ENCODE results near the gene CALR3.
"Not testable (repeated sequence)": the region's sequence is repeated elsewhere in the genome, so short reads cannot be mapped to it uniquely, and the experiment has no call there.

Gene CALR3, protein sequence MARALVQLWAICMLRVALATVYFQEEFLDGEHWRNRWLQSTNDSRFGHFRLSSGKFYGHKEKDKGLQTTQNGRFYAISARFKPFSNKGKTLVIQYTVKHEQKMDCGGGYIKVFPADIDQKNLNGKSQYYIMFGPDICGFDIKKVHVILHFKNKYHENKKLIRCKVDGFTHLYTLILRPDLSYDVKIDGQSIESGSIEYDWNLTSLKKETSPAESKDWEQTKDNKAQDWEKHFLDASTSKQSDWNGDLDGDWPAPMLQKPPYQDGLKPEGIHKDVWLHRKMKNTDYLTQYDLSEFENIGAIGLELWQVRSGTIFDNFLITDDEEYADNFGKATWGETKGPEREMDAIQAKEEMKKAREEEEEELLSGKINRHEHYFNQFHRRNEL

DNA sequence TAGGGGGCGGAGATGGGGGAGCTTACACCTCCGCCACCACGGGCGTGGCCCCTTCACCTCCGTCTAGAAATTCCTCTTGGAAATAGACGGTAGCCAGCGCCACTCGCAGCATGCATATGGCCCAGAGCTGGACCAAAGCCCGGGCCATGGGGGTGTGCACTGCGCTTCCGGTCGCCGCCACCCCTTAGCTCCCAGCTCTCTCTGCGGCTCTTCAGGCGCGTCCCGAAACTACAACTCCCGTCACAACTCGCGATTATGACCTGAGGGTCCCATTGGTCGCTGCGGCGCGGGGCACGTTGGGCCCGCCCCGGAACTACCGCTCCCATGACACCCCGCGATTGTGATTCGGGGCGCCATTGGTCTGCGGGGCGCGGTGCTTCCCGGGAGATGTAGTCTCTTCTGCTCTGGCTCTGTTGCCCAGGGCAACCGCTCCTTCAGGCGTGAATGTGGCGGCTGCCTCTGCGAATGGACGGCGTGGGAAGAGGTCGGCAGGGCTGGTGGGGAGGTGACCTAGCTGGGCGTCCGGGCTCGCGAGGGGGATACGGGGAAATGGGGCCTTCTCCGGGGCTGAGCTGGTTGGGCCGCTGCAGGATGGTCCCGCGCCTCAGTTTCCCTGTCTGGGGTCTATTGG, at the start of gene CALR3, which contains the start of gene C19orf44:
CALR3 (minus strand) TSS at position 186 of the 631 bp plus-strand sequence; CDS start at position 148, 38 bp downstream.
C19orf44 (plus strand) TSS at position 413 of the 631 bp plus-strand sequence. CDS start 4,399 bp downstream, outside the sequence.
- peak; percentile 83 for DNase-seq (ENCODE audit: low spot score)

DNA sequence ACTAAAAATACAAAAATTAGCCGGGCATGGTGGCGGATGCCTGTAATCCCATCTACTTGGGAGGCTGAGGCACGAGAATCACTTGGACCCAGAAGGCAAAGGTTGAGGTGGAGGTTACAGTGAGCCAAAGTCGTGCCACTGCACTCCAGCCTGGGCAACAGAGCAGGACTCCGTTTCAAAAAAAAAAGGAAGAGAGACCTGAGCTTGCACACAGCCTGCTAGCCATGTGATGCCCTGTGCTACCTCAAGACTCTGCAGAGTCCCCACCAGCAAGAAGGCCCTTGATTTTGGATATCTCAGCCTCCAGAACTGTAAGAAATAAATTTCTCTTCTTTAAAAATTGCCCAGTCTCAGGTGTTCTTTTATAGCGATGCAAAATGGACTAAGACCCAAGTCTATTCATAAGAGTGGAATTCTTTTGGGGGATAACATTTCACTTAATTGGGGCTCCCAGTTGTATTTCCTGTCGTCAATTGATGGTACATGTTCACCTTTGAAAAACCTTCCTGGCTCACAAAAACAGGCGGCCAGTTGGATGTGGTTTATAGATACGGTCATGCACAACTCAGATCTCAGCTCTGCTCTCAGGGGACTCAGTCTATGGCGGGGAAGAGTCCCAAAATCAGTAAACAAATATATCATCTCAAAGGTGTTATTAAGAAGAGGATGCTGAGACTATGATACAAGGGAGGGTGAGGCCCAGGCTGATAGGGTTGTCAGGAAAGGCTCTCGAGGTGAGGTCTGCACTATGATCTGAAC, 48.7 kb upstream of the CALR3 start:
- no peak for DNase-seq (ENCODE audit: low spot score)

DNA sequence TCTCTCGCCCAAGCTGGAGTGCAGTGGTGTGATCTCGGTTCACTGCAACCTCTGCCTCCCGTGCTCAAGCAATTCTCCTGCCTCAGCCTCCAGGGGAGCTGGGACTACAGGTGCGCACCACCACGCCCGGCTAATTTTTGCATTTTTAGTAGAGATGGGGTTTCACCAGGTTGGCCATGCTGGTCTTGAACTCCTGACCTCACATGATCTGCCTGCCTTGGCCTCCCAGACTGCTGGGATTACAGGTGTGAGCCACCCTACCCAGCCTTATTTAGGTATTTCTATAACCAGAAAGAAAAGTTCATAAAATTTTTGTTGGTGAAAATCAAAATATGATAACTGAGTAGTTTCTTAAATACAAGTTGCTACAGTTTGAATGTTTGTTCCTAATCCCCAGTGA, 47.8 kb upstream of the CALR3 start:
- not testable (repeated sequence) for DNase-seq (ENCODE audit: low spot score)

DNA sequence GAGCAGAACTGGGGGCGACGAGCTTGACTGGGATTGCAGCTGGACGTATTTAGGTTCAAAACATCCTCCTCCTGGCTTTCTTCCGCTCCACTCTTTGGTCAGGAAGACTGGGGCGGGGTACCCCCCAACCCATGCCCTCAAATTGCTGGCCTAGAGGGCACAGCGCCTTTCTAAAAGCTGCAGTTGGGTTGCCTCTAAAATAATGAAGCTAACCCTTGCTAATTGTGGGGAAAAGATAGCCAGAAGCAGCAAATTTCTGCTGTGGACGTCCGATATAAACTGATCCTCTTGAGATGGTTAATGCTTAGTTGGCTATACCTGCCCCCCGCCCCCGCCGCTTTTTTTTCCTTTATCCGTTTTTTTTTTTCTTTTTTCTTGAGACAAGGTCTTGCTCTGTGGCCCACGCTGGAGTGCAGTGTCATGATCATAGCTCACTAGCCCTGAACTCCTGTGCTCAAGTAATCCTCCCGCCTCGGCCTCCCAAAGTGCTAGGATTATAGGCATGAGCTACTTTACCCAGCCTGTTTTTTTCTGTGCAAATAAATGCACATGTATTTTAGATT, 47.0 kb upstream of the CALR3 start:
- DNase-seq (ENCODE audit: low spot score): no peak

DNA sequence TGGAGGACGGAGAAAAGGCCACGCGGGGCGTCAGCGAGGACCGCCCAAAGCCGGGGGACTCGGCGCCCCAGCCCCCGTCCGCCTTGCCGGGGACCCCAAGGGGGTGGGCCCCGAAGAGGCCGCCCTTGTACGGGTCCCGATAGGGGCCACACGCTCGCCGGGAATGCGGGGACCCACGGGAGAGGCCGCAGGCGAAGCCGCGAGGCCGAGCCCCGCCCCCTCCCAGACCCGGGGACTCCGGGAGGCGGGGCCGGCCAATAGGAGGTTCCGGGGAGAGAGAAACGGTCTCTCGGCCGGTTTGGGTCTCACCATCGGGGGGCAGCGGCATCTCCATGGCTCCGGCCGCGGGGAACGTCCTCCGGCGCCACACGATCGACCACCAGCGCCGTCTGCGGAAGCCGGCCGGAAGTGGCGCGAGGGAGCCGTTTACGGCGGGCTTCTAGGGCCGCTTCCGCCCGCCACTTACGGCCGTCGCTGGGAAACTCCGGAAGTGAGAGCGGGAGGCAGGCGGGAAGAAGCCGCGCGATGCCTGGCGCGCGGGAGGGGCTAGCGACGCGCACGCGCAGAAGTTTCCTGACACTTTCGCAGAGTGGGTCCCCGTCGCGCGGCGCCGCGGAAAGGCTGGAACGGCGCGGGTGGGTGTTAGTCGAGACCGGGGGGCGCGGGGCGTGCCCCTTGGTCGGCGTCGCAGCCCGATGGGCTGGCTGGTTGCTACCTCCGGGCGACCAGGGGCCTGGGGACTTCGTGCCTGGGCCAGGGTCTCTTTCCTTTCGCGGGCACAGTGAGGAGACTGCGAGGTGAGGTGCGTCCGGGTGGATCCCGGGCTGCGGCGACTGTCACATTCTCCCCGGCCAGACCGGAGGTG, 46.3 kb upstream of the CALR3 start, which contains the start of gene CHERP:
CHERP (minus strand) TSS at position 393 of the 865 bp plus-strand sequence; CDS start at position 334, 59 bp downstream.
- DNase-seq (ENCODE audit: low spot score): peak; percentile 89

DNA sequence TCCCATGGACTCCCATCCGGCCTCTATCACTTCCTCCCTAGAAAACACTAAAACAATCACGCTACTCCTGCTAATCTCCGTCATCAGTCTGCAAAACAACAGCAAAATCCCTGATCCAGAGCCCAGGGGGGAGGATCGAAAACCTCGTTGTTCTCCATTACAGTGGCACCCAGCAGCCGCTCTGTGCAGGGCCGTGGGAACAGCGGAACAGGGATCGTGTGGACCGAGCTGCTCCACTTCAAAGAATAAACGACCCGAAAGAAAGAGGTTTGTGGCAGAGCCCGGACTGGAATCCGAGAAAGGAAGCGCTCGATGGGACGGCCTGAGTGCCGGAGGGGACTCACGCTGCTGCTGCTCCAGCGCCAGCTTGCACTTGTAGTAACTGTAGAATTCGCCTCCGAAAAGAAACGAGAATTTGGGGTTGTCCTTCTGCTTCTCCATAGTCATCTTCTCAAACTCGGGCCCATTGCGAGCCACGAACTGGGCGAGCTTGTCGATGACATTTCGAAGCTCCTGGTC, 45.6 kb upstream of the CALR3 start:
- DNase-seq (ENCODE audit: low spot score): no peak

DNA sequence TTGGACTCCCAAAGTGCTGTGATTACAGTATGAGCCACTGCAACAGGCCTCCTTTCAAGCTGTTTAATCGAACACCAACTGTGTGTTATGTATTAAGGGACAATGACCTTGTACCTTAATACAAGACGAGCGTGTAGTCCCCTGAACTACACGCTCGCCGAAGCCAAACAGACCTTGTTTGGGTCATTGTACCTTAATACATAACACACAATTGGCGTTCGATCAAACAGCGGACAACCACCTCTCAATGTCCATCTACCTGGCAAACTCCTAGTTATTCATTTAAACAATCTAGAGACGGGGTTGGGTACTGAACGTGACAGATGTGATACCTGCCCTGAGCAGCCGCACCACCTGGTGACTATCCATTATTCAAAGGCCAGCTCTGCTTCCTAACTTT, 45.0 kb upstream of the CALR3 start:
- no peak for DNase-seq (ENCODE audit: low spot score)

DNA sequence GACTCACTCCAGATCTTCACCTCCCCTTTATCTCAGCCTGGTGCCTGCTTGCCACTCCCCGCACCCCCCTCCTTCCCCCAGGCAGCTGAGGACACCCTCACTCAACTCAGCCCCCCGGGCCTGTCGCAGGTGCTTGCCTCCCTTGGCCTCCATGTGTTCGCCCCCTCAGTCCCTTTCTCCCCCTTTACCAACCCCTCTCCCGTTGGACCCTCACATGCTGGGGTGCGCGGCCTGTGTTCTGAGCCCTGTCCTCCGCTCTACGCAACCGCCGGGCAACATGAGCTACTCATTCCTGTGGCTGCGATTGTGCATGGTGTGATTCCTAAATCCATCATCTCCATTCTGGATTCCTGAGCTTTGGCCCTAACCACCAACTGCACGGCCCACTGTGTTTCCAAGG, 41.1 kb upstream of the CALR3 start:
- DNase-seq (ENCODE audit: low spot score): no peak

DNA sequence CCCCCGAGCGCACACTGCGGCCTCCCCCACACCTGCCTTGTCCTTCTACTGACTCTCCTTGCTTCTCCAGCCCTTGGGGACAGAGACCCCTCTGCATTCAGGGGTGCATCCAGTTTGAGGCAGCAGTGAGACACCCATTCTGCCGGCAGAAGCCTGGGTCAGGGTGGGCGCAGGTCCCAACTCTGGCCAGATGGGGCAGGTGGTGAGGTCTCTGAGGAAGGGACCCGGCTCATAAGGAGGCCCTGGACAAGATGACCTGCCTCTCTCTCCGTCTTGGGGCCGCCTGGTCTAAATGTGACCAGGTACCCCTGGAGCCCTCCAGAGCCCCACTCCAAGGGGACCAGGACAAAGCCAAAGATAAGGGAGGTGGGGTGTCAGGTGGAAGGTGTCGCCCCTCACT, 40.2 kb upstream of the CALR3 start:
- DNase-seq (ENCODE audit: low spot score): no peak

DNA sequence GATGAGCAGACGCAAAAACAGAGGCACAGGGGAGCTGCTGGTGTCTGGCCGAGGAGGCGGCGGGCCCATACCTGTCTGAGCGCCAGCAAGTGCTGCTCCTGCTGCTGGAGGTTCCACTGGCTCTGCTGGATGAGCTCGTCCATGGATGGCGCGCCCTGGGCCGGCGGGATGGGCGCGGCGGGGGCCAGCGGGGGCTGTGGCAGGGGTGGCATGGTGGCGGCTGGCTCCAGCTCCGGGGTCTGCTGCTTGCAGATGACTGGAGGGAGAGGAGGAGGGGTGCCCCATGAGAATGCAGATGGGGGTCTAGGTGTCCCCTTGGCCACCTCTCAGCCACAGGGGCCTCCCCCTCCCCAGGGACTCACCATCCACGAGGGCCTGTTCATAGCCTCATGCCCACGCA, 39.4 kb upstream of the CALR3 start:
- no peak for DNase-seq (ENCODE audit: low spot score)

DNA sequence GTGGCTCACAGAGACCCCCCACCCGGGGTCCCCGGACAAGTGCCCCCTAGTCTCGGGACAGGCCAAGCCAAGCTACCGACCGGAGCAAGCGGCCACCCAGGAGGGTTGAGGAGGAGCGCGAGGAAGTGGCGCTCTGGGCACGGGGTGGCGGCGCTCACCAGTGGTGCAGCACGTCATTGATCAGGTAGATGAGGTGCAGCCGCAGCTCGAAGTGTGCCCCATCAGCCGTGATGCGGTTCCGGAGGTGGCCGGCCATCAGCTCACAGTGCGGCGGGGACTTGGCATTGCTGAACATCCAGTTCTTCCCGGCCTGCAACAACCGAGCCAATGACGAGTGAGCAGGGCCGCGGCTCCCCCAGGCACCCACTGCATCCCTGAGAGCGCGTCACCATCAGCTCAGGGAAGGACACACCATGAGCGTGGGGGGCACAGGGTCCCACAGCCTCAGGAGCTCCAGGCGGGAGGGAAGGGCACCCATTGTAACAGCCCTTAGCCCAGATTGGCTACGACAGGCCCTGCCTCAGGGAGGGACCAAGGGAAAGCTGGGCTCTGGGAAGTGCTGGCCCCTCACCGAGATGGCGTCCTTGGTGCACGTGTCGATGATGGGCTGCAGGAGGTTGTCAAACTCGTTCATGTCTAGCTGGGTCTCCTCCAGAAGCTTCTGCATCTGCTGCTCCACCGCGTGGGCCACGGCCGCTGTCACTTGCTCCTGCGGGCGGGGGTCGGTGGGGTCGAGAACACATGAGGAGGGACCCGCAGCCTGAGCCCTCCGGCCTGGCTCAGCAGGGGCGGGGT, 36.7 kb upstream of the CALR3 start:
- DNase-seq (ENCODE audit: low spot score): no peak

DNA sequence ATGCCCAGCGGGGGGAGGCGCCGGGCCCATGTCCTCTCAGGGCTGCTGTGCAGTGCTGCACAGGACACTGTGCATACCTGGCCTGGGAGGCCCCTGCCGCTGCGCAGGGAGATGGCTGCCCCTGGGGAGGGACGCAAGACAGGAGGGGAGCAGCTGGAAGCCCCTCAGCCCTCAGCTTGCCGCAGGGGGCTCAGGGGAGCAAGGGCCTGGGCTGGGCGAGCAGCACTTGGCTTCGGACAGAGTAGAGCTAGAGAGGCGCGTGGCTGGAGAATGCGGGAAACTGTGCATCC, 35.4 kb upstream of the CALR3 start:
- DNase-seq (ENCODE audit: low spot score): no peak

DNA sequence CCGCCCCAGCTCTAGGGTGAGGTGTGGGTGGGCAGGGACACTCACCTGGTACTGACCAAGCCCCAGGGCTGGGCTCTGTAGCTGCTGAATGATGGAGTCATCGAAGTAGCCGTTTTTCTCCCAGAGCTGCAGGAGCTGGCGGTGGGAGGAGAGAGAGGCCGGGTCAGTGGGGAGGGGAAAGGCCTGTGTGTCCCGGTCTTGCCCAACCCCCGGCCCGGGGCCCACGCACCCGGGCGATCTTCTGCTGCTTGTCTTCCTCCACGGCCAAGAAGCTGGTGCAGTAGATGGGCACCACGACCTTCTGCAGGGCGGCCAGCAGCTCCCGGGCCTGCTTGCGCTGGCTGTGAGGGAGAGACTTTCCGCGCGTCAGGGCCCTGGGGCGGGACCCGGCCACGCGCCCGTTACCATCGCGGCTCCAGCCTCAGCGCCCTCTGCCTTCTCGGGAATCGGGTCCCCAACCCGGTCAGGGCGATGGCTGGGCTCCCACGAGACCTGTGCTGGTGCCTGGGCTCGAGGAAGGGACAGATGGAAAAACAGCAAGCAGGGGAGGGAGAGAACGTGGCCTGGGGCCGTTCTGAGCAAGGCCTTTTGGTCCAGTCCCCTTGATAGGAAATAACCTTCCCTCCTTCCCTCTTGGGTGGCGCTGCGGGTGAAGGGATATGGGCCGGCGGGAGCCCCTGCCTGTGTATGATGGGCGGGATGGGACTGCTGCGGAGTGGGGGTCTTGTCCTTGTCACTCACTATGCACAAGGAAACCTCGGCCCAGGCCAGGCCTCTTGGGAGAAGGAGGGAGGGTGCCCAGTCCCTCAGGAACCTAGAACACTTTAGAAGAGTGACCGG, 34.8 kb upstream of the CALR3 start:
- DNase-seq (ENCODE audit: low spot score): no peak

DNA sequence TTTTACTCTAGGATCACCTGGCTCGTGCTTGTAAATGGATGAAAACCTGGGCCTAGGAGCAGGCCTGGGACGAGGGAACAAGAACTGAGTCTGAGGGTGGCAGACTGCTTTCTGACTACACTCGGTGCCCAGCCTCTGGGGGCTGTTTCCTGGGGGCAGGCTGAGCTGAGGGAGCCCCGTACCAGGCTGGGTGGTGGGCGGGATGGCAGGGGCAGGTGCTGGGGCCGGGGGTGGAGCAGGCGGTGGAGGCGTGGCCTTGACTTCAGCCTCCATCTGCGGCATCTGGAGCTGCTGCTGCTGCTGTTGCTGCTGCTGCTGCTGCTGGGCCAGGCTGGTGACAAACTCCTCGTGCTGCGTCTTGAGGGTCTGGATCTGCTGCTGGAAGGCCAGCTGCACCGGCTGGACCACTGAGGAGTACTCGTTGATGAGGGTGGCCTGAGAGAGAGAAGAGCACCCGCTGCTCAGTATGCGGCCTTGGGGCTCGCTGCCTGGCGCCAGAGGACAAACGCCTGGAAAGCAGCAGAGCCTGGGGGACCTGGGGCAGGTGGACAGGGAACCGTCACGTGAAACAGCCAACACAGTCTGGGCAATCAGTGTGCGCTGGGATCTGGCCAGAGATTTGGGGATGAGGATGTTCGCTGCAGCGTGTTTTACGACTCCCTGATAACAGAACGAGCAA, 33.6 kb upstream of the CALR3 start:
- no peak for DNase-seq (ENCODE audit: low spot score)

DNA sequence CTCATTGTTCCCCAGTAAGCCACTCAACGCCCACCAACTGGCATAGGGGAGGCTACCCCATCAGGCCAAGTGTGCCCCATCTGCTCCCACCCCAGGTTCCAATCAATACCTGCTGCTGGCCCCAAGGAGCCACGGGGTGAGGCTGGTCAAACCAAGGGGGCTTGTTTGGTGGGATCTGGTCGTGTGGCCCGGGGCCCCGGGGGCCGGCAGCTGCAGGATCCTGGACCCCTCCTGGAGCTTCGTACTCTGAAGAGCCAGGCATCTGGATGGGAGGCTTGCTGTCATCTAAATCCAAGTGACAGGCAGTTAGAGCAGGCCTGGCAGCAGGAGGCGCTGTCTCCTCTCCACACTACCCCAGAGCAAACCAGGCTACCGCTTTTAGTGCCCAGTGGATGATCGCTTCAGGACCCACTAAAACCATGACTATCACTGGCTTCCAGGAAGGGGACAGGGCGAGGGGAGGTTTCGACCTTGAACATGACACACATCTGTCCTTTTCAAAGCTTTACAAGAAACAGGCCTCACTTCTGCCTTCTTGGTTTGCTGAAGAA, 32.1 kb upstream of the CALR3 start:
- DNase-seq (ENCODE audit: low spot score): no peak

DNA sequence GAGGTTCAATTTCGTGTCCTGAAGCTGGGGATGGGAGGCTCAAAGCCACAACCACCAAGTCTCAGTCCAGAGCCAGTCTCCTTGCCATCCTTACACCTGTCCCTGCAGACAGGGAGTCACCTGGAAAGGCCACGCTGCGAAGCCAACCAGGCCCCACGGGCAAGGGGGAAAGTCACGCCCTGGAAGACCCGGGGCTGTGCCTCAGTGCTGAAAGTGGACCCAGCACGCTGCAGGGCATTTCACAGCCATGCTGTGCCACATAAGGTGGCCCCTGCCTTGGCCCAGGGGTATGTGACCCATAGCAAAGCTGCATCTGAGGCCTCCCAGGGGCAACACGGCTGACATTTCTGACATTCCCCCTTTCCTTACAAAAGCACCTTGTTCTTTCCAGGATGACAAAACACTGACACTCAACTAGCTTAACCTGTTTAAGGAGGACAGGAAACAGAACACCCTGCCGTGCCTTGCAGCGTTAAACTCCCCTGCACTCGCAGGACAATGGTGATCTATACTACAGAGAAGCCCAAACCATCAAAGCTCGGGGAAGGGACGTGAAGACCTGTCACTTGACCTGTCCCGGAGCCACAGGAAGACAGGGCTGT, 31.5 kb upstream of the CALR3 start:
- no peak for DNase-seq (ENCODE audit: low spot score)

DNA sequence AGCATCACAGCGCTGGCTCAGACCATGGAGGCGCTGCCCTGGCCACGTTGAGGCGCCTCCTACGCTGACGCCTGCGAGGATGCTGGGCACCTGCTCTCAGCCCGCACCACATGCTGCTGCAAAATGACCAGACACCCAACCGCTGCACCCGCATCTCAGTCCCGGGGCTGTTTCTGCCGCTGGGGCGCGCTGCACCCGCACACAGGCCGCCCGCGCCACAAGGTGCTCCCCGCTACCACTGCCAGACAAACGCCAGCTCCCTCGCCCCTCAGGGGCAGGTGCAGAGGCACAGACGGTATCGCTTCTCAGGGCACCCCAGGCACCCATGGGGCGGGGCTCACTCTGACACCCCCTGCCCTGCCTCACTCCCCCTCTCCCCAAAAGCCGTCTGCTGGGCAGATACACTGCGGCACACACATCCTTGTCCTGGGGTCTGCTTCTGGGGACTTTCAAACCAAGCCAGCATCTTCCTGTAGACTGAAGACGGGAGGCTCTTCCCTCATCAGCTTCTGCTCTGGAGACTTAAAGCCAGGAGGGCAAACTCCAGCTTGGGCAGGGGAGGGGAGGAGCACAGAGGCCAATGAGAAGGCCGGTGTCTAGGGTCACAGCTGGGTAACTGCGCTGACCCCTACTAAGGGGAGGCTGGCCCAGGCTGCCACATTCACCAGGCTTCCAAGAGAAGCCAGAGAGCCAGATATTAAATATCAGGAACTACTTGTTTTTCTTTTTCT, 29.9 kb upstream of the CALR3 start:
- DNase-seq (ENCODE audit: low spot score): no peak

Measured in HuH-7 (cell line).